Measurements from ENCODE around the gene DDX56. TPM values are rescaled to one million over a fixed set of nuclear protein-coding genes. Genes with fewer than 3 reads are reported as not detected.

DDX56 gene
- total and polyA plus RNA-seq, 2 of the 13 experiments (the other 11 are each of a cell fraction or from before 2014, with no cell fraction given) = 82.6 to 120 TPM

GRCh38 chr7:44604941-44605340 lies 31.2 kb upstream of the DDX56 start:
- DNase-seq (ENCODE audit: low spot score) (no peak), ATAC-seq (no peak), FAIRE-seq (no peak)
- intact Hi-C loops (cut with micrococcal nuclease; ENCODE audit: unreplicated experiment) (no loop called here), in situ Hi-C loops (cut with HindIII; ENCODE audit: extremely low pct_ligation_motif_present, low pct_unique_long_range_greater_than_20kb) (no loop called here)
- ChIA-PET CTCF (ENCODE audit: low intra/inter-chr PET ratio, low total read pairs) (no interaction called here), POLR2A (interaction anchor here (2.4 to 3.3 kb wide), 2 partner anchors 23 to 35 kb away, joined by 28 to 29 read pairs; partner anchors contain the start of gene TMED4)
- H3K36me3 ChIP-seq (replicated peaks in 1 of 2; ENCODE audit: control insufficient read depth in 1 of 2, insufficient read depth in 2 of 2, low read length in 2 of 2) = no peaks in the 10 kb centered on the region
- H4K20me1 ChIP-seq (ENCODE audit: insufficient read depth, low read length) = no peaks in the 10 kb centered on the region
- no peaks in the 10 kb centered on the region for H3K9me3 ChIP-seq (ENCODE audit: low read length)
- H3K27me3 ChIP-seq (ENCODE audit: control insufficient read depth in 1 of 2, insufficient read depth in 2 of 2, low read length in 2 of 2) = no peaks in the 10 kb centered on the region; a peak in 1 of 5 replicates
- TF ChIP-seq CEBPB (IDR thresholded peaks at IDR 0.05; ENCODE audit: borderline replicate concordance, low read depth, low read length) (peak; percentile 41; the same call in 1 of the 2 replicates), ONECUT2 (CRISPR knock-in tag; IDR thresholded peaks at IDR 0.05) (no peak)
- no peak overlapping the region for H2AFZ ChIP-seq (ENCODE audit: low read length)
- H3K4me2 ChIP-seq (ENCODE audit: low read depth, low read length) = peak overlapping the region; percentile 87
- H3K4me1 ChIP-seq (ENCODE audit: insufficient read depth, low read length) = peaks cover 23% of the 10 kb centered on the region
- BruUV-seq (replicated peaks) = no TSS peak
- 80% methylated on average over 2 of the region's 2 CpGs for WGBS (ENCODE audit: low lambda C conversion rate)
- no peak overlapping the region for H3K27ac ChIP-seq (ENCODE audit: extremely low read length, insufficient read depth, low read length)
- H3K79me2 ChIP-seq (ENCODE audit: insufficient read depth, low read length) = peaks cover 30% of the 10 kb centered on the region
- peak overlapping the region in 2 of 3 experiments; percentile 84 to 94; a peak in 3 of 6 replicates for H3K4me3 ChIP-seq (replicated peaks in 1 of 3; ENCODE audit: insufficient read depth in 1 of 3, low read depth in 2 of 3, low read length in 3 of 3)
- H3K9ac ChIP-seq (ENCODE audit: insufficient read depth, low read depth, low read length) = peak overlapping the region; percentile 93; the same call in 1 of the 2 replicates

DNA sequence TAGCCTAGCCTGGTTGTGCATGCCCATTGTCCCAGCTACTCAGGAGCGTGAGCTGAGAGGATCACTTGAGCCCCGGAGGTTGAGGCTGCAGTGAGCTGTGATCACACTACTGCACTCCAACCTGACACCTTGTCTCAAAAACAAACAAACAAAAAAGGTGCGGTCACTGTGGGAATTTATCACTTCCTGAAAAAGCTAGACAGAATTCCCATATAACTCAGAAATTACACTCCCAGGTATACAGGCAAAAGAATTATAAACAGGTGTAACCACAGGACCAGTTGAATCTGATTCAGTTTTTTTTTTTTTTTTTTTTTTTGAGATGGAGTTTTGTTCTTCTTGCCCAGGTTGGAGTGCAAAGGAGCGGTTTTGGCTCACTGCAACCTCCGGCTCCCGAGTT lies 29.5 kb upstream of the DDX56 start:
- no peaks in the 10 kb centered on the region; a peak in 1 of 5 replicates for H3K27me3 ChIP-seq (ENCODE audit: control insufficient read depth in 1 of 2, insufficient read depth in 2 of 2, low read length in 2 of 2)
- CTCF ChIA-PET (ENCODE audit: low intra/inter-chr PET ratio, low total read pairs) = no interaction called here
- peaks cover 13% of the 10 kb centered on the region for H3K79me2 ChIP-seq (ENCODE audit: insufficient read depth, low read length)
- ATAC-seq (no peak), FAIRE-seq (no peak), DNase-seq (ENCODE audit: low spot score) (no peak)
- H3K4me2 ChIP-seq (ENCODE audit: low read depth, low read length) = 0 out of 2 replicates have a peak overlapping the region, but pooled peaks have one; percentile 7
- no peaks in the 10 kb centered on the region for H3K36me3 ChIP-seq (replicated peaks in 1 of 2; ENCODE audit: control insufficient read depth in 1 of 2, insufficient read depth in 2 of 2, low read length in 2 of 2)
- no peak overlapping the region for H3K27ac ChIP-seq (ENCODE audit: extremely low read length, insufficient read depth, low read length)
- no peak overlapping the region for H2AFZ ChIP-seq (ENCODE audit: low read length)
- TF ChIP-seq ONECUT2 (CRISPR knock-in tag; IDR thresholded peaks at IDR 0.05) = no peak
- no peak for TF ChIP-seq CREM (IDR thresholded peaks at IDR 0.05)
- TF ChIP-seq CREM (CRISPR knock-in tag; IDR thresholded peaks at IDR 0.05) = no peak
- TF ChIP-seq DR1 (CRISPR knock-in tag; IDR thresholded peaks at IDR 0.05) = no peak
- no peak for TF ChIP-seq NFKB2 (CRISPR knock-in tag; IDR thresholded peaks at IDR 0.05; ENCODE audit: borderline replicate concordance)
- in situ Hi-C loops (cut with HindIII; ENCODE audit: extremely low pct_ligation_motif_present, low pct_unique_long_range_greater_than_20kb) (no loop called here), intact Hi-C loops (cut with micrococcal nuclease; ENCODE audit: unreplicated experiment) (no loop called here)
- H3K4me3 ChIP-seq (replicated peaks in 1 of 3; ENCODE audit: insufficient read depth in 1 of 3, low read depth in 2 of 3, low read length in 3 of 3) = no peak overlapping the region
- H4K20me1 ChIP-seq (ENCODE audit: insufficient read depth, low read length) = no peaks in the 10 kb centered on the region
- no TSS peak for BruUV-seq (replicated peaks)
- 16% methylated on average over 6 of the region's 6 CpGs for WGBS (ENCODE audit: low lambda C conversion rate)
- H3K9me3 ChIP-seq (ENCODE audit: low read length) = no peaks in the 10 kb centered on the region
- POLR2A ChIA-PET = no interaction called here
- peaks cover 26% of the 10 kb centered on the region for H3K4me1 ChIP-seq (ENCODE audit: insufficient read depth, low read length)
- no peak overlapping the region for H3K9ac ChIP-seq (ENCODE audit: insufficient read depth, low read depth, low read length)

Measured in HepG2 (cell line).